CD4-positive, alpha-beta T cell treated with Interleukin-4 for 4 hours (primary cell): Measurements from ENCODE around the gene TAS1R1.

Experiments used
- DNase-seq: peaks from one replicate; pipeline ENCODE4 v3.0.0-alpha.2; 2020

The TAS1R1 gene

GRCh38 chr1:6554907-6555778 lies at the start of gene TAS1R1:
Gene TAS1R1, plus strand, starts transcription at chr1:6555307. Its CDS starts 67 bp downstream, at chr1:6555374.
- no peak for DNase-seq

GRCh38 chr1:6505367-6506209 lies 49.5 kb upstream of the TAS1R1 start:
- no peak for DNase-seq

- DNase-seq: no peak
Measured at GRCh38 chr1:6506210-6507036, 48.7 kb upstream of the TAS1R1 start.

GRCh38 chr1:6507037-6507428 lies 48.1 kb upstream of the TAS1R1 start:
- no peak for DNase-seq

GRCh38 chr1:6507461-6507911 lies 47.6 kb upstream of the TAS1R1 start:
- DNase-seq: no peak

- no peak for DNase-seq
Measured at GRCh38 chr1:6508154-6508815, 46.8 kb upstream of the TAS1R1 start.

- no peak for DNase-seq
Measured at GRCh38 chr1:6508816-6509189, 46.3 kb upstream of the TAS1R1 start.

- DNase-seq: no peak
Measured at GRCh38 chr1:6509220-6509918, 45.7 kb upstream of the TAS1R1 start.

- no peak for DNase-seq
Measured at GRCh38 chr1:6509919-6510291, 45.2 kb upstream of the TAS1R1 start.

GRCh38 chr1:6510493-6510892 lies 44.6 kb upstream of the TAS1R1 start:
- DNase-seq: no peak

GRCh38 chr1:6511056-6511455 lies 44.1 kb upstream of the TAS1R1 start:
- no peak for DNase-seq

- DNase-seq: no peak
Measured at GRCh38 chr1:6511561-6512244, 43.4 kb upstream of the TAS1R1 start.

GRCh38 chr1:6512245-6512907 lies 42.7 kb upstream of the TAS1R1 start:
- DNase-seq: no peak

- DNase-seq: no peak
Measured at GRCh38 chr1:6512908-6513280, 42.2 kb upstream of the TAS1R1 start.

- DNase-seq: no peak
Measured at GRCh38 chr1:6513320-6513801, 41.7 kb upstream of the TAS1R1 start.

GRCh38 chr1:6515771-6516170 lies 39.3 kb upstream of the TAS1R1 start:
- DNase-seq: no peak

GRCh38 chr1:6517435-6517851 lies 37.7 kb upstream of the TAS1R1 start:
- no peak for DNase-seq

GRCh38 chr1:6519491-6519934 lies 35.6 kb upstream of the TAS1R1 start:
- no peak for DNase-seq

- DNase-seq: no peak
Measured at GRCh38 chr1:6519935-6520671, 35.0 kb upstream of the TAS1R1 start.

- no peak for DNase-seq
Measured at GRCh38 chr1:6521536-6521935, 33.6 kb upstream of the TAS1R1 start.
